CD4-positive, alpha-beta T cell treated with Interleukin-6 for 4 hours (primary cell): Measurements from ENCODE around the gene CDHR2.
A peak's percentile ranks its signal among the peaks of the same experiment; 100 is the strongest.
"Not testable (repeated sequence)": the region's sequence is repeated elsewhere in the genome, so short reads cannot be mapped to it uniquely, and the experiment has no call there.

Source experiments
- DNase-seq: peaks from one replicate; pipeline ENCODE4 v3.0.0-alpha.2; 2020; ENCODE audit warnings: mixed read lengths

CDHR2 gene

DNA sequence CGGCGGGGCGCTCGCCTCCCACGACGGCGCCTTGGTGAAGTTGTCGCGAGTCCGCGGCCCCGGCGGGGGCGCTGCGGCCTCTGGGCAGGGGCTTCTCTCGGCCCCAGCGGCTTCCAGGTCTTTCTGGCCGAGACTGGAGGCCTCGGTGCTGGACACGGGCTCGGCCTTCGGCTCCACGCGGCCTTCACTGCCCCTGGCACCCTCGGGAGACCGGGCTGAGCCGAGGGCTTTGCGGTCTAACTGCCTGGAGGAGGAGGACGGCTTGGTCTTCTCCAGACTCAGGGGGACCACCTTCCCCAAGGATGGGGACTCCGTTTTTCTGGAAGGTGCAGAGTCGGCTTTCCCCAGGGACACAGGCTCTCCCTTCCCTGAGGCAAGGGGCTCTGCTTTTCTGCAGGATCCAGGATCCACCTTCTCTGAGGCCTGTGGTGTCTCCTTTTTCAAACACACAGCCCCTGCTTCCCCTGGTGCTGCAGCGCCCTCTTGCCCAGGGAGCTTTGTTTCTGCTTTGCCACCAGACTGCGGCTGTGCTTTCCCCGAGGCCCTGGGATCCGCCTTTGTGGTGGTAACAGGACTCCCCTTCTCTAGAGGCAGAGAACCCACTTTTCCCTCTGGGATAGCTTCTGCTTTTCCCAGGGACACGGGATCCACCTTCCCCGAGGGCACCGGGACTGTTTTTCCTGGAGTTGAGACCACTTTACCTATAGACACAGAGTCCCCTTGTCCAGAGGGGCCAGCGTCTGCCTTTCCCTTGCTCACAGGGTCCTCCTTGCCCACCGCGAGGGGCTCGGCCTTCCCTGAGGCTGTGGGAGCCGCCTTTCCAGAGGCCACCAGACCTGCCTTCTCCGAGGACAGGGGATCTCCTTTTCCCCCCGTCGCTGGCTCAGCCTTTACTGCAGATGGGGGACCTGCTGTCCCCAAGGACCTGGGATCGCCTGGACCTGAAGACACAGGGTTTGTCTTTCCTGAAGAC lies 48.6 kb downstream of the CDHR2 start:
- DNase-seq: no peak

DNA sequence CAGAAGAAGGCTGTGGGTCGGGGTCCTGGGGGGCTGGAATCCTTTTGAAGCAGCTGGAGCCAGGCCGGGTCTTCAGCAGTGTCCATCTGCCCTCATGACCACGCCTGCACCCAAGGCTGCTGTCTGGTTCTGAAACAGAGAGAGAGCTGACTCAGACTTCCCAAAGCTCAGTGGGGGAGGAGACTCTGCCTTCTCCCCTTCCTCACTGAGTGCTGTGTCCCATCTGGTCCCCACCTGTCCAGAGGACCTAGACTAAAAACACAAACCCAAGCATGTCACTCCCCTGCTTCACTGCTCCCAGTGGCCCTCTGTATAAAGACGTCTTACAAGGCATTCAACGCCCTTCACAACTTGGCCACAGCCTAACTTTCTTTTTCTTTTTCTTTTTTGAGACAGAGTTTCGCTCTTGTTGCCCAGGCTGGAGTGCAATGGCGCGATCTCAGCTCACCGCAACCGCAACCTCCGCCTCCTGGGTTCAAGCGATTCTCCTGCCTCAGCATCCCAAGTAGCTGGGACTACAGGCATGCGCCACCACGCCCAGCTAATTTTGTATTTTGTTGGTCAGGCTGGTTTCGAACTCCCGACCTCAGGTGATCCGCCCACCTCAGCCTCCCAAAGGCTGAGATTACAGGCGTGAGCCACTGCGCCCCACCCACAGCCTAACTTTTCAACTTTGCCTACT lies 50.7 kb downstream of the CDHR2 start:
- not testable (repeated sequence) for DNase-seq

DNA sequence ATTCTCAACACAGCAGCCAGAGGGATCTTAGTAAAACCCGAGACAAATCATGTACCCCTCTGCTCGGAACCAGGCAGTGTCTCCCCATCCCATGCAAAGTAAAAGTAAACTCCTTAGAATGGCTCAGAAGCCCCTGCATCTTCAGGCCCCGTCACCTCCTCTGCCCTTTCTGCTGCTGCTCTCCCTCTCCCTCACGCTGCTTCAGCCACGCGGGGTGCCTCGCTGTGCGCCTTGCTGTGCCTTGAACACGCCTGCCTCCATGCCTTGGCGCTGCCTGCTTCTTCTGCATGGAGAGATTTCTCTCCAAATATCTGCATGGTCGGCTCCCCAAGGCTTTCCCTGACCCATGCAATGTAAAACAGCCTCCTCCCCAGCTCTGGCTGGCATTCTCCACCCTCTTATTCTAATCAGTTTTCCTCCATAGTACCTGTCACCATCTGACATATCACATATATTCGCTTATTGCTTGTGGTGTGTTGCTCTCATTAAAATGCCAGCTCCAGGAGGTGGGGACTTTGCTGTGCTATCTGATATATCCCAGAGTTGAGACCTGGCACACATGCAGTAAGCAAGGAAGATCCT lies 52.9 kb downstream of the CDHR2 start:
- DNase-seq: no peak

DNA sequence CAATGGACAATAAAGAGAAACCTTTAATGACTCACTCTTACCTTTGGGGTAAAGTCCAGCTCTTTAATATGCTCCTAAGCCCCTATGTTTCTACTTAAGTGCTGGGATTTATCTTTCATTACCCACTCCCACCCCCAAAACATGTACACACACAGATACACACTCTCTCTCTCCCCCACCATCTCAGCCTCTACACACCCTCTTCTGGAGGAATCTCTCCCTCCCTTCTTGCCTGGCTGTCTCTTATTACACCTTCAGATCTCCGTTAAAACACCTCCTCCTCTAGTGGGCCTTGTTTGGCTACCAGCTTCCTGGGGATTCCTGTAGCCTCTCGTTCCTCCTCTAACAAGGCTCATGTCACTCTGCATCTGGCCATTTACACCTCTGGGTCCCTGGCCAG lies 53.9 kb downstream of the CDHR2 start:
- no peak for DNase-seq

DNA sequence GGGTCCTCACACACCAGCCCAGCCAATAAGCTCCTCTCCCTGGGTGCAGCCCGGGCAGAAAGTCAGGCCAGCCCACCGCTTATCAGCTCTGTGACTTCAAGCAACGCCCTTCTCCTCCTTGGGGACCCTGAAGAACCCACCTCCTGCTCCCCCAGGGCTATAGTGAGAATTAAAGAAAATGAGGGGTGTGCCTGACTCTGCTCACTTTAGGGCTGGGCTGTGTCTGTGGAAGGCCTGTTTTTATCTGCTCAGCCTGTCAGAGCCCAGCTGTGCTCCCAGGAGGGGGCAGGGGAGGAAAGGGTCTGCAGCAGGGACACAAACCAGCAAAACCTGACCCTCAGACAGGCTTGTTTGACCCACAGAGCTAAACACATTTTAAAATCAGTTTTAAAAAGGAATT lies 56.9 kb downstream of the CDHR2 start:
- no peak for DNase-seq

DNA sequence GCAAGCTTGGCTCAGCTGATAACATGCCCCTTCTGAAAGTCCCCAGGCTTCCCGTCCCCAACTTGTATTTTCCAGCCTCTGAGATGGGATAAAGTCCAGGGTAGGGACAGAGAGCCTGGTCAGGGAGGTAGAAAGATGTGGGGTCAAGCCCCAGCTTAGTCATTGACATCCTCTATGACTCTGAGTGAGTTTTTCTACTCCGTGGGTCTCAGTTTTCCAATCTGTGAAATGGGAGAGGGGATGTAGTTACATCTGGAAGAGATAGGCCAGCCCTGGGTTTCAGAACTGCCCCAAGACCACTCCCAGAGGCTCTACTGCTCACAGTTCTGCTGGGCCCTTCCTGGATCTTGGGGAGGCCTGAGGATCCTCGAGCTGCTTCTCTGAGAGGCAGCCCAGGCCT lies 57.7 kb downstream of the CDHR2 start:
- DNase-seq: no peak

DNA sequence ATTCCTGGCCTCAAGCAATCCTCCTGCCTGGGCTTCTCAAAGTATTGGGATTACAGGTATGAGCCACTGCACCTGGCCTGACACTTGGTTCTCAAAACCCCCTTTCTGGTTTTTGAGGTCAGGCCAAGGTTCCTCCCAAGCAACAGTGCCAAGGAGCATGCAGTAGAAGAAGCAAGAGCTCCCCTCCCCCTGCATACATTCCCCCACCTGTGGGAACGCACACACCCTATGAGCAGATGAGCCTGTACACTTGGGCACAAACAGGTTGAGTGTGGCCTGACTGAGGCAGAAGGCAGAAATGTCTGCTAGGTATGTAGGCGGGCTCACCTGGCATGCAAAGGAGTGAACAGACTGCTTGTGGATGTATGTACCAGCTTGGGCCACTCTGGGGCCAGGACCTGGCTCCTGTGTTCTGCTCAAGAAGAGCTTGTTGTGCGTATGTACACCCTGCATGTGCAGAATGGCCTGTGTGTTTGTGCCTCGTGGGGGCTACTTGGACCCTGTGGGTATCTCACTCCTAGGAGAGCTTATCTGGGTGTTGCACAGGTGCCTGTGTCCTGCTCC lies 59.1 kb downstream of the CDHR2 start:
- DNase-seq: no peak

DNA sequence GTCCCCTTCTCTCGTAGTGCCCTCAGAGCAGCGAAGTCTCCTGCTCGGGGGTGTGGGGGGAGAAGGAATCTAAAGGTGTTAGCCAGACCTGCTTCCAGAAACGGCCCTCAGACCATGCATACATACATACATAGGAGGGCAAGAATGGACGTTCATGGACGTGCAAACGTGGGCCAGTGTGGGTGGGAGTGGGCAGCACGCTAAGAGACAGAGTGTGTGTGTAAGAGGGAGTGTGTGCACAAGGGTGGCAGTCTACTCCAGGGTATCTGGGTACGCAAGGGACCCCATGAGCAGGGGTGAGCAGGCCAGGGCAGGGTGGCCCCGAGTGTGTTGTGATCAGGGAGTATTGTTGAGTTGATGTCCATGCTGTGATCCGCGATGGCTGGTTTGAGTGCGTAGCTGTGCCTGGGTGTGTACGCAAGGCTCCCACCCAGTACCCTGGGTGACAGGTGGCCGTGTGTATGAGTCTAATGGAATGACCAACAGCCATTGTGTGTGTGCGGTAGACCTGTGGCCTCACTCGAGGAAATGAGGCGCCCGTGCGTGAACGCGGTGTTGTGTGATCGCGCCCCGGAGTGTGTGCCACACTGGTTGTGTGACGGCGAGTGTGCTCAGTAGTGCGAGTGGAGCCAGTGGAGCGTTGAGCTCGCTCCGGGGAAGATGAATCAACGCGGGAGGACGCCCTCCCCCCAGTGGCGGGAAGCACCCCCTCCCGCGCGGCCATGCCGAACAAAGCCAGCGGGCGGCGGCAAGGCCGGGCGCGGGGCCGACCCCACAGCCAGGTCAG lies 60.0 kb downstream of the CDHR2 start:
- no peak for DNase-seq

DNA sequence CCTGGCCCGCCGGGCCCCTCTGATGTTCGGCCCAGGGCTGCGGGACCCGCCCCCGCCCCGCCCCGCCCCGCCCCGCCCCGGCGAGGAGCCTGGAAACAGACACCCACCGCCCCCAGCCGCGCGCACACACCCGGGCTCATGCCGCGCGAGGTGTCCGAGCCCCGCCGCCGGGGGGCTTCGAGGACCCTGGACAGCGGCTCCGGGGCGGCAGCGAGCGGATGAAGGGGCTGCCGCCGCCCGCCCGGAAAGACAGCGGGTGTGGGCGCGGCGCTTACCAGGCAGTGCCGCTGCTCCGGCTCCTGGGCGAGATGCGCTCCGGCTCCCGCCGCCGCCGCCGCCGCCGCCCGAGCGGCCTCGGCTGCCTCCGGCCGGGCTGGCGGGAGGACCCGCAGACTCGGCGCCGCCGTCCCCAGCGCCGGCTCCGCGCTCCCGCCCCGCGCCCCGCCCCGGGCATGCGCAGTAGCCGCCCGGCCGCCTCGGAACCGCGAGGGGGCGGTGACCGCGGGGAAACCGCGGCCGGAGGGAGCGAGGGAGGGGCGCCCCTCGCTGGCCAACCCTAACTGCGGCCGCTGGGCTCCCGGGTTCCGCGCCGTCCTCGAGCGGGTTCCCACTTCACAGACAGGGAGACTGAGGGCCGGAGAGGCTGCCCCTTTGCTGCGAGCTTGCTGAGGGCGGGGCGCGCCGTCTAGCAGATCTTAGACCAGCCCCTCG lies 60.7 kb downstream of the CDHR2 start, which contains the start of gene GPRIN1:
GPRIN1 (minus strand) TSS at position 433 of the 711 bp plus-strand sequence. CDS start 10,322 bp downstream, outside the sequence.
- peak; percentile 62 for DNase-seq

DNA sequence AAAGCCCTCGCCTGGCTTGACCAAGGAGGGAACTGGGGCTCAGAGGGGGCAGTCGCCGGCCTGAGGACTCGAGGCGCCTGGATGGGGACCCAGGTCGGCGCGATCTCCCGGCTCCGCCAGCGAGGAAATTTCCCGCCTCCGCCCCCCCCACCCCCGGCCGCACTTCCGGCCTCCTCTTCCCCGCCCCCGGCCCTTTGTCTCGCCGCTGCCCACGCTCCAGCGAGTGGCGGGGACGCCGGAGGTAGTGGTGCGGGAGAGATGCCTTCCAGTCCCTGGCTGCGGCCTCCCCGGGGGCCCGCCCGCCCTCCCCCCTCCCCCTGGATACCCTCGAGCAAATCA lies 61.3 kb downstream of the CDHR2 start:
- DNase-seq: no peak

DNA sequence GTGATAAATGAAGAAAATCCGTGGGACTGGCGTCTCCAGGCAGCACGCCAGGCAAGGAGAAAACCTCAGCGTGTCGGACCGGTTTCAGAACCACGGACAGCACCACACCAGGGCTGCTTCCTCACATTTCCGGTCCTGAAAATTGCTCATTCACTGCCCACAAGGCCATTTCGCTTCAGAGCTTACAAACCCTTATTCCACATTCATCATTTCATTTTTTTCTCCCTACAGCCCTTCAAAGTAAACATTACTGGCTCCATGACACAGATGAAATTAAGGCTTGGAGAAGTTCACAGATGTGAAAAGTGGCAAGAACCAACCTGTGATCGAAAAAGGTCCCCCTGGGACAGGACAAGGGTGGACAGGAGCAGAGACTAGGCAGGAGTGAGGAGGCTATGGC lies 62.3 kb downstream of the CDHR2 start:
- peak; percentile 68 for DNase-seq

DNA sequence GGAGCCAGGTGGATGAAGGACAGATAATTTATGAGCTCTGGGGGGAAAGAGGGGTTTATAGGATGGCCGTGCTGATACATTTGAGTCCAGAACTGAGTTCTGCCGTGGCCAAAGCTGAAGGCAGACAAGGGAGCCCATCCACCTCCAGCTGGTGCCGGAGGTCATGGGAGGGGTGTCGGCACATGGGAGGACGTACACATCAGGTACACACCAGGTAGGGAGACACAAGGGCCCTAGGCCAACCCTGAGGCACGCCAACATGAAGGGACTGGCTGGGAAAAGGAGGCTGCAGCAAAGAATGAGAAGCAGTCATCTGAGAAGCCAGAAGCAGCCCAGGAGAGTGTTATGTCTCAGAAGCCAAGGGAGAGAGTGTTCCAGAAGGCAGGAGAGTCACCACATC lies 62.9 kb downstream of the CDHR2 start:
- no peak for DNase-seq

DNA sequence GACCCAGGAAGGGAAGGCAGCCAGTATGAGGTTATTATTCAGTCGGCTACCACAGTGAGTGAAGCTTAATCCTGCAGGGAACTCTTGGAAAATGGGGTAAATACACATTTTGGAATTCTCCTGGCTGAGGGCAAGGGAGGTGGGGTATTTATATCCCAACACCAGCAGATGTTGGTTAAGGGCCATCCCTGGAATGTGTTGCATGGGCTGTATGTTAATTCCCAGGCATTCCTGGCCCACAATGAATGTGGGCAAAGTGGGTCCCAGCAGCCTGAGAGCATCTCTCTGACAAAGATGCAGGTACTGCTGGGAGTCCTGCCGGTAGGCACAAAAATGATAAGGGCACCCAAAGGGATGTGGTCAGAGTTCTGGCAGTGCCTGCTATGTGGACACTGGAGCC lies 63.7 kb downstream of the CDHR2 start:
- DNase-seq: no peak

DNA sequence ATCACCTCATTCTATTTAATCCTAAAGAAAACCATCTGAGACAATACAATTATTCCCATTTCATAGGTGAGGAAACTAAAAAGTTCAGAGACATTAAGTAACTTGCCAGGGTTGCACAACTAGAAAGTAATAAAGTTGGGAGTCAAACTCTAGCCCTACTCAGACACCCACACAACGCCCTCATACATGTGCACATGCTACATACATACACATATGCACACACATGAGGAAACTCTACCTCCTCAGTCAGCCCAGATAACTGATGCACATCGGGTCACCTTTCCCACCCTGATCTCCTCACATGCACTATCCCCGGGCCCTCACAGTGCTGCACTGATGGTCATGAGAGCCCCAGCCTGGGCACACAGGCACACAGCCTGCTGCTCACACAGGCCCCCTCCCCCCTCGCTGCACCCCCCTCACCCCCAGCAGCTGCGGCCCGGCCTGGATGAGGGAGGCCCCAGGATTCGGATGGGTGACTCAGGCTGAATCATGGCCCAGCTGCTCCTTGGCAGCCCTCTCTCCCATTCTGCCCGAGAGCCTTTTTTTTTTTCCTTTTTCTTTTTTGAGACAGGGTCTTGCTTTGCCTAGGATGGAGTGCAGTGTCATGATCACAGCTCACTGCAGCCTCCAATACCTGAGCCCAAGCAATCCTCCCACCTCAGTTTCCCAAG lies 65.8 kb downstream of the CDHR2 start:
- DNase-seq: no peak

DNA sequence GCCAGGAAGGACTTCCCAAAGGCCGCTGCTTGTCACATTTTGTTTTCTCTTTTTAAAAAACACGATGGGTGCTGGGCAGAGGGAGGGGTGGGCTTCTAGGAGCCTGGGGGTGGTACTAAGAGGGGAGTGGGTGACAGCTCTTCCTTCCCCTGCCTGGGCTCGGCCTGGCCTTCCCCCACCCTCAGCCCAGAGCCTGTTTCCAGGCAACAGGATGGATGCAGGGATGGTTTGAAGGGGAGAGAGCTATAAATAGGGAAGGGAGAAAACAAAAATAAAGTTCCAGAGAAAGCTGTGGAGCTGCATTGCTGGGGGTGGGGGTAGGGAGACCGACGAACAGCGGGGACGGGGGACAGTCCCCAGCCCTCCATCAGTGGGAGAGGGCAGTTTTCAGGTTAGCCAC lies 67.4 kb downstream of the CDHR2 start:
- DNase-seq: no peak

DNA sequence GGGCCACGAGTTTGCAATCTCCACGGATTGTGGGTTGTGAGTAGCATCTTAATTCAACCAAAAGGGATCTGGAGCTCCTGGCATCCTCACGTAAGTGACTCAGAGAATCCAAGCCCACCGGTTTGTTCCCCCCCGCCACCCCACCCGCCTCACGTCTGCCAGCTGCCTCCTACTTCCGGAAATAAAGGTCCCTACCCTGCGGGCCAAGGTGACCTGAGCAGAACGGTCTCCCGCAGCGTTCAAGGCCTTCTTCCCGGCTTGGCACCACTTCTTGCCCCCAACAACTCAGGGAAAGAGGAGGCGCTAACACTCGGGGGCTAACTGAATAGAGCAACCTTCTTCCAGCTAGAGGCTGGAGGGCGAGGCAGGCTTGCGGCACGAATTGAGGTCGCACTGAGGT lies 69.6 kb downstream of the CDHR2 start:
- no peak for DNase-seq

DNA sequence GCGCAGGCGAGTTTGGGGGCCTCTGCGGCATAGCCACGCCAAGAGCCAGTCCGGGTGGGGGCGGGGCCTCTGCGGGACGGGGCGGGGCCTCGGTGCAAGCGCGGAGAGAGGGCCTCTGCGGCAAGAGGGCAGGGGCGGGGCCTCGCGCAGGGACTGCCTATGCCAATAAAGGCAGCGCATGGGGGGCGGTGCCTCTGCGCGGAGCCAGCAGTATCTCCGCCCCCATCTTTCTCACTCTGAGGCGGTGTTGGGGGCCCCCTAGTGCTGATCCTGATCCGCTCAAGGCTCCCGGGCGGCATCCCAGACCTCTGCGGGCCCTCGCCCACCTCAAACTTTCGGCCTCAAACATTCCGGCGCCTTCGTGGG lies 70.0 kb downstream of the CDHR2 start:
- peak; percentile 83 for DNase-seq

DNA sequence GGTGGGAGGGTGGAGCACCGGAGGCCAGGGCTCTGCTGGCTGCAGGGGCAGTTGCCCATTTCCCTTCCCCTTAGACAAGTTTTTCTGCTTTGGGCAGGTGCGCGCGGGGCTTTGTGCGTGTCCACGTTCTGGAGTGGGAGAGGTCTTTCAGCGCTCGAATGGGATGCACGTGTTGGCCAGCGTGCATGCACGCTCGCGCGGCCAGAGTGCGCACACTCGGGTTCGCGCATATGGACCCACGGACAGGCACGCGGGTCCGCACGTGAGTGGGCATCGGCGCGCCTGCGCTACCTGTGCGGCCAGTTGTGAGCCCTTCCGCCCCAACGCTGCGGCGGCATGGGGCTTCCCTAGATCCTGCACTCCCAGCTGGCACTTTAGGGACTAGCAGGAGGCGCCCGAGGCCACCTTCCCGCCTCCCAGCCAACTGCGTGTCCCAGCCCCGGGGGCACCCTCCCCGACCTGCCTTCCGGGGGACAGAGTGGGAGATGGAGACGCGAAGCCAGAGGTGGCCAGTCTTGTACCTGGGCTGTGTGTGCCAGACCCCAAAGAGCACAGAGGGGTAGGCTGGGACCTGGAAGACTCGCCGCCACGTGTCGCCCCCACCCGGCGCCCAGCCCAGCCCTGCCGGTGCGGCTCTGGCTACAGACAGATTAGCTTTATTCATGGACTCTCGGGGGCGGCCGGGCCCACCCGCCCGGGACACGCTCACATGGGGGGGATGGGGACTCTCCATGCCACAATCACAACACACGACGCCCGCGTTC lies 70.6 kb downstream of the CDHR2 start:
- no peak for DNase-seq

DNA sequence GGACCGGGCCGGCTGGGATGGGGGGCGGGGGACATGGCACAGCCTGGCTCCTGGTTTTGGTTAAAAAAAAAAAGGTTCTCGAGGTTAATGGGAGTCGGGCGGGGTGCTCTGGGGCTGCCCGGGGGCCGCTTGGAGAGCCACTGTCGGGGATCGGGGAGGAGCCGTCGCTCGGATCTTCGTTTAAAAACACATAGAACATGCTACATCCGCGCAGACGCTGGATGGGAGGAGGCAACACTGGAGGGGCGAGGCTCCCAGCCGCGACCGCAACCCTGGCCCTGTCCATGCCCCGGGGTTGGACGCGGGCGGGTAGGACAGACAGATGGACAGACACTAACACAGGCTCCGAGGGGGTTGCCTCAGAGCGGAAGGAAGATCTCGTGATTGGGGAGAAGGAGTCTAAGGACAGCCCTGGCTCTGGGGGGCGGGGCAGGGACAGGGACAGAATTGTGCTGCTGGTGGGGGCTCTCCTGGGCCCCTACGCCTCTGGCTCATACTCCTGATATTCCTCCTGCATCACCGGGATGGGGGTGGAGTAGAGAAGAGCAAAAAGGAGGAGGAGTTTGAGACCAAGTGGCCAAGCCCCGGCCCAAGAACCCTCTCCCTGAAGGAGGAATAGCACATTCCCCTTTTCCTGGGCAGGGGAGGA lies 71.3 kb downstream of the CDHR2 start:
- peak; percentile 6 for DNase-seq

DNA sequence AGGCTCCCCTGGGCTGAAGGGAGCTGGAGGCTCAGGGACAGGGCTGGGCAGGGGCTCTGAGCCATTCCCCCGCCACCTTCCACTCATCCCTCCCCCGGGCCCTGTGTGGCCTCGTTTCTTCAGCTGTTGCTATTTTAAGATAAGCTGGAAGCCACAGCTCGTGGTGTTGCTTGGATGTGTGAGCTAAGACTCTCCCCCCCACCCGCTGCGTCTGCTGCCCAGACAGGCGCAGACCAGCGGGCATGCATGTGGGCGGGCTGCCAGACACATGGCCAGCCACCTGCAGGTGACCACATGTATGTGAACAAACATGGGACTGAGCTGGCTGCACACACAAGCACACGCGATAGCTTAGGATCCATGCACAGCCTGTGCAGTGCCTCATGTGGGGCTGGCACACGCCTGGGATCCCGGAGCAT lies 72.5 kb downstream of the CDHR2 start:
- DNase-seq: no peak
